ENCODE data around the gene PPM1B.

GRCh38 chr2:44150473-44150872 lies 18.2 kb upstream of the PPM1B start:
- TF ChIP-seq POLR2A (IDR thresholded peaks at IDR 0.05; ENCODE audit: low read length) = no peak
- no peak for TF ChIP-seq GATA1 (IDR thresholded peaks at IDR 0.05; ENCODE audit: low read depth, low read length)
